DMS53 treated with DMSO at 0.1 percent for 48 hours (cell line): ENCODE data around the gene ZNF296.

ENCODE experiments used
- DNase-seq: peaks from one replicate; lab custom pipeline; 2025; ENCODE audit not compliant: unreplicated experiment; lab: John Stamatoyannopoulos, UW

The ZNF296 gene

DNA sequence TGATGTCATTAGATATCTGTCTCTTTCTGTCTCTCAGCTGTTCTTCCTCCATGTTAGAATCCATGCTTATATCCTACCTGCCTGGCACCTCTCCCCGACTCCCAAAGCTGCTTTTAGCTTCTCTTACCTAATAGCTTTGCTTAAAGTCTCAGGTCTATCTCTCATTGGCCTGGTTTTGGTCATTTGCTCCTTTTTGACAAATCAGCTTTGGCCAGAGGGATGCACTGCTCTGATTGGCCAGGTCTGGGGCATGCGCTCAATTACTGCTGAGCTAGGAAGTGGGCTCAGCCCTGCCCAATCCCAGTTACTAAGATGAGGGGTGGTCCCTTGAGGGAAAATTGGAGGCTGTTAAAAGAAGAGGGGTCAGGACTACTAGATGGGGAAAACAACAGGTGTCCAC, 48.9 kb downstream of the ZNF296 start:
- DNase-seq = no peak

DNA sequence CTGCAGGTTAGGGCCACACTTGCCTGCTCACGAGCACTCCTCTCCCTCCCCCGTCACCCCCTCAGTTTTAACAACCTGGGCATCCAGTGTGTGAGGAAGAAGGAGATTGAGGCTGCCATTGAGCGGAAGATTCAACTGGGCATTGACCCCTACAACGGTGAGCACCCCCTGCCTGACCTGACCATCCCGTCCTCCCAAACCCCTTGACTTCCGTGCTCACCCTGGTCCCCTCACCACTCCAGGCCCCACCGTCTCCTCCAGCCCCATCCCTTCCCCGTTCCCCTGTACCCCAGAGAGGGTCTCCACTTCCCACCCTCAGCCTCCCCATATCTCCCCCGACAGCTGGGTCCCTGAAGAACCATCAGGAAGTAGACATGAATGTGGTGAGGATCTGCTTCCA, 51.0 kb downstream of the ZNF296 start:
- DNase-seq = no peak

DNA sequence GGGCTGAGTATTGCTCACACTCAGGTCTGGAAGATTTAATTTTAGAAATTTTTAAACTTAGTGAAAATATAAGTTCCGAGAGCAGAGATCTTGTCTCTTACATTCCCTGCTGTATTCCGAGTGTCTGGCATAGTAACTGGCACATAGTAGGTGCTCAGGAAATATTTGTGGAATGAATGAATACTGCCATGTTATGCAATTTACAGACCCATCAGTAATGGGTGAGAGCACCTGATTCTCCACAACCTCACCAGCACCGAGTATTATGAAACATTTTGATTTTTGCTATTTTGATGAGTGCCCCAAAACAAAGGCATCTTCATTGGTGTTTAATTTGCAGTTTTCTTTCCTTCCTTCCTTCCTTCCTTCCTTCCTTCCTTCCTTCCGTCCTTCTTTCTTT, 53.2 kb downstream of the ZNF296 start:
- no peak for DNase-seq

DNA sequence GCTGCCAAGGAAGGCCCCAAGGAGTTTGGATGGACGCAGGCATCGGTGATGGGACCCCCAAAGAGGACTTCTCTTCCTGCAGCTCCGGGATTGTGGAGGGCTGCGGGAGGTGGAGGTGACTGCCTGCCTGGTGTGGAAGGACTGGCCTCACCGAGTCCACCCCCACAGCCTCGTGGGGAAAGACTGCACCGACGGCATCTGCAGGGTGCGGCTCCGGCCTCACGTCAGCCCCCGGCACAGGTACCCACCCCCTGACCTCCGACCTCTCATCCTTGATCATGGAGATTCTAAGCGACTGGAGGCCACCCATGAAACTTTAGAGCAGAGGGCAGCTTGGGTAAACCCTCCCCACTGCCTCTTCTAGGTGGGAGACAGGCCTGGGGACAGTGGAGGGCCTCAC, 54.3 kb downstream of the ZNF296 start:
- no peak for DNase-seq
